Testis (tissue), 2 donors: ENCODE measurements around the gene RPS4Y2.

ENCODE experiments used
- POLR2A ChIP-seq: fragments of 450-650 bp; IDR thresholded peaks from one replicate; pipeline ENCODE4 v1.6.1; 2017; ENCODE audit warnings: antibody characterized with exemption, mild to moderate bottlenecking, moderate library complexity
- TF ChIP-seq, protein P1 (sequence below), 3 experiments: fragments of 450-650 bp in 2 of 3; fragments of 200-600 bp in 1 of 3; sonication (generic) in 1 of 3; IDR thresholded peaks; one replicate each; pipeline ENCODE4 v1.5.1; 2016 to 2019; ENCODE audit warnings: antibody characterized with exemption in 3 of 3, mild to moderate bottlenecking in 2 of 3, moderate library complexity in 1 of 3

DNA sequence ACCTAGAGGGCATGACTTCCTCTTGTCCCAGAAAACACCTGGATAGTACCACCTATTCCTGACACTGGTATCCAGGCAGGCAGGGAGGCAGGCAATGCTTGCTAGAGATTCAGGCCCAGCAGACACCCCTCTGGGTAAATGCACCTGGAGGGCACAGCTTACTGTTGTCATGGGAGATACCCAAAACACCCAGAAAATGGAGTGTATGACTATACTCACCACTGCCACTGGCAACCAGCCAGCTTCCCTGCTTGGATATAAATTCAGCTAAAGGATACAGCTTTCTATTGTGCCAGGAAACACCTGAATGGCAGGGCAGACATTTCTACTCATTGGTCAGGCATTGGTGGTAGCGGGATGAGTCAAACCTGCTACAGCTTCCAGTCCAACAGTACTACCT is 58.9 kb downstream of the RPS4Y2 start:
- TF ChIP-seq POLR2A: no peak
- TF ChIP-seq, protein P1, sequence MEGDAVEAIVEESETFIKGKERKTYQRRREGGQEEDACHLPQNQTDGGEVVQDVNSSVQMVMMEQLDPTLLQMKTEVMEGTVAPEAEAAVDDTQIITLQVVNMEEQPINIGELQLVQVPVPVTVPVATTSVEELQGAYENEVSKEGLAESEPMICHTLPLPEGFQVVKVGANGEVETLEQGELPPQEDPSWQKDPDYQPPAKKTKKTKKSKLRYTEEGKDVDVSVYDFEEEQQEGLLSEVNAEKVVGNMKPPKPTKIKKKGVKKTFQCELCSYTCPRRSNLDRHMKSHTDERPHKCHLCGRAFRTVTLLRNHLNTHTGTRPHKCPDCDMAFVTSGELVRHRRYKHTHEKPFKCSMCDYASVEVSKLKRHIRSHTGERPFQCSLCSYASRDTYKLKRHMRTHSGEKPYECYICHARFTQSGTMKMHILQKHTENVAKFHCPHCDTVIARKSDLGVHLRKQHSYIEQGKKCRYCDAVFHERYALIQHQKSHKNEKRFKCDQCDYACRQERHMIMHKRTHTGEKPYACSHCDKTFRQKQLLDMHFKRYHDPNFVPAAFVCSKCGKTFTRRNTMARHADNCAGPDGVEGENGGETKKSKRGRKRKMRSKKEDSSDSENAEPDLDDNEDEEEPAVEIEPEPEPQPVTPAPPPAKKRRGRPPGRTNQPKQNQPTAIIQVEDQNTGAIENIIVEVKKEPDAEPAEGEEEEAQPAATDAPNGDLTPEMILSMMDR (IDR thresholded peaks at IDR 0.05): no peak
